Hypothalamus (tissue), 51 donors: Measurements from ENCODE around the gene FEM1C.

Experiments used
- DNase-seq, 51 donors: peaks; one replicate each; lab custom pipeline; 2025; lab: John Stamatoyannopoulos, UW

FEM1C gene

GRCh38 chr5:115522832-115523403 lies 21.7 kb downstream of the FEM1C start:
- no peak for DNase-seq

GRCh38 chr5:115520191-115520590 lies 24.4 kb downstream of the FEM1C start:
- DNase-seq = no peak

- DNase-seq = no peak
Observed at GRCh38 chr5:115516372-115516771, 28.2 kb downstream of the FEM1C start.

GRCh38 chr5:115514220-115514619 lies 30.4 kb downstream of the FEM1C start:
- DNase-seq = no peak

DNA sequence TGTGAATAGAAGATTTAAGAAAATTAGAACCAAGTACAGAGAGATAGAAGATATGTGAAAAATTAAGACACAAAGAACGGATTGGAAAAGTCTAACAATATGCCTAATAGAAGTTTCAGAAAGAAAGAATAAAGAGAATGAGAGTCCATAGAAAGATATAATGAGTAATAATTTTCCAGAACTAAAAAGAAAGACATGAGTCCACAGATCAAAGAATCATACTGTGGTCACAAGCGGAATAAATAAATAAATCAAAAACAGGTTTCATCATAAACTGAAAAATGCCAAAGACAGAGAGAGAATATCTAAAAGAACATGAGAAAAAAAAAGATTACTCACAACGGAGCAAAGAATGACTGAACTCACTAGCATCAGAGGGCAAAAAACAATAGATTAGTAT lies 32.9 kb downstream of the FEM1C start:
- DNase-seq = no peak

DNA sequence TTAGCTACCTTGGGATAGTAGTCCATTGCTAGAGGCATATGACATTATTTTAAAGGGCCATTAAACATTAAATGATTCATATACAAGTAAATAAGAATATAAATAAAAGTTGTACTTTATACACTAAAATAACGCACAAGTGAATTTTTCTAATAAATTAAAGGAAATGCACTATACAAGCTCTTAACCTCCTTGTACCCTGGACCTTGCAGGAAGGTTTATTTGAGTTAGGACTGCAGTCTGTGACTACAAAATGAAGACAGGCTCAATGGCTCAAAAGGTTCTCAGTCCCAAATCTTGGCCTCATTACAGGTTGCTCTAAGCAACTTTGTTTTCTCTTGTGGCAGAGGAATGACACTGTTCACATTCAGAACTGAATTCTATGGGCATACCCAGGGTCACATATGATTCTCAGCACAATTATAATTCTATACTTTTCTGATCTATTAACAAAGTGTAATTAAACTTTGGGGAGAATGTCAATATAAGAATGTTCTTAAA lies 34.4 kb downstream of the FEM1C start:
- DNase-seq = peak in 2 of 51 donors; percentile 14 to 33

DNA sequence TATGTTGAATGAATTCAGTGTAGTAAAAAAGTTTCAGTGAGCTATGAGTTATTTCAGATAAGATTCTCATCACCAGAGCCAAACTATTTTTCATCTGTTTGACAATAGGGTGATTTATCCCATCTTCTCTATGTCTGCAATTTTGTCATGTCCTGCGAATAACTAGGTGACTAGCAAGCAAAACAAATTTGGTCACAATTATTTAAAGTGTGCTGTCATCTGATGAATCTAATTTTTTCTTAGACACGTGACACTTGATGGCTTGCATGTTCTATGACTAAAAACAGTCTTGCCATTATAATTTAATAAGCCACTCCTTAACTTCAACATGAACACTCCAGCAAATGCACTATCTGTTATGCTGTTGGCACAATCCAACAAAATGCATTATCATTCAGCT lies 35.0 kb downstream of the FEM1C start:
- DNase-seq = no peak

GRCh38 chr5:115507681-115508080 lies 36.9 kb downstream of the FEM1C start:
- DNase-seq = peak in 1 of 51 donors; percentile 38

DNA sequence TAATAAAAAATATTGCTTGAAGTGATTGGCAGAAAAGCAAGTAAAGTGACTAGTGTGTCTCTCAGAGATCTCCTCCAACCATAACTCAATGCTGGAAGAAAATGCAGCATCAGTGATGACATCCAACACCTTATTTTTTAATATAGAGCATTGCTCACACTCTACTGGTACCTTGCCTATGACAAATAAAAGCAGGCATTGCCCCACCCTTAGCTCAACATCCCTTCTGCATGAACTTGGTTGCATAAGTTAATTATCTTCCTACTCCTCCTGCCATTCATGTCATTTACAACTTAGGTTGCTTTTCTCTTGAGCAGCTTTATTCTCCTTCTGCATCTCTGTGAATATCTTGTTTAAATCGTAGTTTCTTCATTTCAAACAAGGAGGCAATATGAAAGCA lies 41.2 kb downstream of the FEM1C start:
- peak in 1 of 51 donors; percentile 25 for DNase-seq

DNA sequence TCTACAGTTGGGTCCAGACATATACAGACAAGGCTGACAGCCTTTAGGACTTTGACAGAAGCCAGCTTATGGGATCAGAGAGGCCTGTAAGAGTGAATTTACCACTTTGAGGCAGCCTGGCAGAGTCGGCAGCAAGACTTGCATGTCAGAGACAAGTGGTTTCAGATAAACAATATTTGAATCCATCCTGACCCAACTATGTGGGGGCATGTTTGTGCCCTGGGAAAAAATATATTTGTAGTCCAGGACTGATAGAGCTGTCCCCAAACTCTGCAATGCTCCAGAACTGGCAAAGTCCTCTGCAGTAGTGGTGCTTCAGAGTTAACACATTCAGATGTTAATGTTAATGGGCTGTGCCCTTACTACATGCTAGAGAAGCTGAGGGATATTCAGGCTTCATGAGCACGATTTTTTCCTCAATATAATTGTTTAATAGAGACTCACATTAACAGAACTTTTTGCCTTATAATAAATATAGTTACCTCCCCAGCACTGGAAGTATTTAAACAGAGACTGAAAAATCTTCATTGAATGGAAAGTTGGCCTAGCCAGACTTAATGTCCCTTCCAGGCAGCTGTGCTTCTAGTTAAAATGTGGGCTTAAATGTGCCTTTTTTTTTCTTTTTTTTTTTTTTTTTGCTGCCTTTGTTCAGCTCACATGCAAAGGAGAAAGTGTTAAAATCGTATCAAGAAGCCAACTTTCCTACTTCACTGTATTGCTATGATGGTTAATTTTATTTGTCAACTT lies 42.9 kb downstream of the FEM1C start:
- no peak for DNase-seq

GRCh38 chr5:115500225-115500624 lies 44.4 kb downstream of the FEM1C start:
- DNase-seq = no peak

DNA sequence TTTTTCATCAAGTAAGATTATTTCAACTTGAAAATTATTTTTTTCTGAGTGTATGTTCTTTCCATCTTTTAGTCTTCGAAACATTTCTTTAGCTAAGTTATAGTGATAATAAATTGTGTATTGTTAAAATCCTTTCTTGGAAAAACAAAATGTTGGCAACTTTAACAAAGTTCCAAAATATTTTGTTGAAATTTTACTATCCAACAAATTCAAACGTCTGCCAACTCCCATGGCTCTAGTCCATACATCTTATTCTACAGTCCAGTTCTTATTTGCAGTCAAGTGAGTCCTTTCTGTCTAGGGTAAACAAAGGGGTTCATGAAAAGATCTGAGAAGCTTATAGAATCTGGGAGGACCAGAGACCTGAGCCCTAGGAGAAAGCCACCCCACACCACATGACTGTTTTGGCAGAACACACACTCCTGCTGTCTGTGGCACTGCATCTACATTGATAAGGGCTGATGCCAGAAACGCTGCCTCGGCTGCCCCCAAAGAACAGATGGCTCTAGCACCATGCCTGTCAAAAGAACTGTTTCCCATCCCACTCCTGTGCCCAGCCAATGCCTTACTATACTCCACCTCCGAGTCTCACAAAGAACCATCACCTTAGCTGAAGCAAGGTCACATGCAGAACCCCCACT lies 47.5 kb downstream of the FEM1C start:
- DNase-seq = no peak

GRCh38 chr5:115494570-115495289 lies 49.8 kb downstream of the FEM1C start:
- peak in 6 of 51 donors; percentile 7 to 51 (median 17) for DNase-seq

- no peak for DNase-seq
Observed at GRCh38 chr5:115490596-115490995, 54.0 kb downstream of the FEM1C start.

DNA sequence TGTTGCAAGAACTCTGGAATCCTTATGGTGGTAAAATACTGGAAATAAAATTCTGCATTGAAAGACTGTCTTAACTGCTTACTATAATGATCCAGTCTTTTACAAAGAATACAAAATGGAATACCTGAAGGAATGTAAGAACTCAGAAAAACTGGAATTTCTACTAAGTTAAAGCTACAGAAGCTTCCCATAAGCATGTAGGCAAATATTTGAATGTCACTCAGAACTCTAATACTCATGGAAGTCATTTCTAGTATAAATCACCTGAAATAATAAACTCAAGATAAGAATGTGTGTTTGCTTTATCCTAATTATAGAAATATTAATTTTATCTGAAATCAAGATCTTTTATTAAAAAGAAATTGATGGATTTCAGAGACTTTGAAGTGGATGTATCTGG lies 54.8 kb downstream of the FEM1C start:
- DNase-seq = no peak

GRCh38 chr5:115487756-115488155 lies 56.8 kb downstream of the FEM1C start:
- no peak for DNase-seq

- DNase-seq = no peak
Observed at GRCh38 chr5:115487168-115487567, 57.4 kb downstream of the FEM1C start.

DNA sequence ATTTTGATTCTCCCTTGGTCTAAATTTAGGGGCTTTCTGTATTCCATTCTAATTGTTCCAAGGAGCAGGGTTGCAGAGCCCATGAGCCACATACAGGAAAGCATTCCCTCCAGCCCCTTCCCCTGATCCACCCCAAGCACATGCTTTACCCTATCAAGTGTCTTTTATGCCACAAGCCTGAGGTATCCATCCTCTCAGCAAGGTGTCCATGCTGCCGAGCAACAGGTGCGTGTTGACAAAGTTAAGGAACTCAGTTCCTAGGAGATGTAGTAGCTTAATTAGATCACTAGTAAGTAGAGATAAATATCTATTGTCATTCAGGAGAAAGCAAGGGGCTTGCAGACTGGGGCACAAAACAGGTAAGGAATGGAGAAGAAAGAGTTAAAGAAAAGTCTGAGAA lies 57.8 kb downstream of the FEM1C start:
- no peak for DNase-seq

GRCh38 chr5:115484368-115484767 lies 60.2 kb downstream of the FEM1C start:
- DNase-seq = no peak

DNA sequence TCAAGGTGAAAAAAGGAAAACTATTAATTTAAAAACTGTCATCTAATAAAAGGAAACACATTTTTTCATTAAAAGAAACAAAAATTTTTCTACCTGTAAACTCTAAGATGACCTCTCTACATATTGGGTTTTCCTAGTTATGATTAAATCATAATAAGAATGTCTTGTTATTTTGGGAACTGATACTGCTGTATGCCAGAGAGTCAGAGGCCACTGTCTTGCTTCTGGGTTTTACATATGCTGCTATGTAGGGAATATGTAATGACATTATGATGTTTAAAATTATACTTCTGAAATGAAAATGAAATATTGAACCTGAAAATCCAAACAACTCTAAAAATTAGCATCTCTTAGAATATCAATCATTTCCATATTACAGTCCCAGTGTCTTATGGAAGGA lies 63.7 kb downstream of the FEM1C start:
- no peak for DNase-seq

DNA sequence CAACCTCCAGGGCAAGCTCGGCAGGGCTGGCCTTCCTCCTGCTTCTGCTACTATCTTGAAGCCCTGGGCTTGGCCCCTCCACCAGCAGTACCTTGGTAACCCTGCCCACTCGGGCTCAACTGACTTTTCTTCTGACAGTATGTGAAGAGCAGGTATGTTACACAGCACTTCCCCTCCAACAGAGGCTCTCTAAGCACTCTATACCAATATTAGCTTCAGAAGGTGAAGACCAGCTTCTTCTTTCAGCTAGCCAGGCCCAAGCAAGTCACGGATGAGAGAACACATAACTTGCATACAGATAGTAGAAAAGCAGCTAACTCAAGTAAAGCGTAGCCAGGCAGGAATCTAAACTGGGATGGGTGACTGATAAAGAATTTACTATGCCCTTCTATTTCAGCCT lies 64.3 kb downstream of the FEM1C start:
- no peak for DNase-seq
